Caco-2 (cell line): ENCODE results near the gene RFLNA. TPM values are rescaled to one million over a fixed set of nuclear protein-coding genes. Genes with fewer than 3 reads are reported as not detected.

Source experiments
- BruUV-seq: library from RNA; stranded (reverse); fragments of 400-500 nt; replicated peaks from 2 replicates; lab custom pipeline; 2021; lab: Mats Ljungman, UMichigan
- CTCF ChIA-PET: fragments of 300-600 bp; sonication (Branson Sonifier 250); formaldehyde crosslinking; loops from one replicate; lab custom pipeline; 2022; ENCODE audit warnings: antibody characterized with exemption; lab: Charles Lee
- POLR2A ChIA-PET: fragments of 300-600 bp; sonication (Branson Sonifier 250); formaldehyde crosslinking; loops from one replicate; lab custom pipeline; 2022; ENCODE audit warnings: antibody characterized with exemption; lab: Charles Lee
- DNase-seq, 2 experiments: peaks; one replicate each; pipeline versions ENCODE4 v3.0.0 to v3.0.0-alpha.2; 2020 to 2022
- H3K27me3 ChIP-seq: replicated peaks from 2 replicates; pipeline ENCODE4 v1.6.0; 2011; ENCODE audit warnings: low read length; ENCODE audit not compliant: control insufficient read depth, insufficient read depth
- H3K36me3 ChIP-seq: 2 replicates; pipeline ENCODE4 v1.5.1; 2011; ENCODE audit warnings: low read length; ENCODE audit not compliant: control insufficient read depth, insufficient read depth
- H3K4me1 ChIP-seq: fragments of 250-450 bp; sonication (Bioruptor Pico); 2 replicates; pipeline ENCODE4 v1.5.1; 2020; ENCODE audit warnings: mild to moderate bottlenecking
- H3K4me3 ChIP-seq: 2 replicates; pipeline ENCODE4 v1.5.1; 2011; ENCODE audit warnings: low read depth, mild to moderate bottlenecking, control low read depth, low read length
- H3K9me3 ChIP-seq: fragments of 250-450 bp; sonication (Bioruptor Pico); 2 replicates; pipeline ENCODE4 v1.5.1; 2020; ENCODE audit warnings: mild to moderate bottlenecking, moderate library complexity
- H3K27ac Mint-ChIP-seq: one replicate; pipeline ENCODE4 v1.8.0; 2022; ENCODE audit warnings: mixed read lengths; ENCODE audit not compliant: unreplicated experiment
- H3K27me3 Mint-ChIP-seq: one replicate; pipeline ENCODE4 v1.8.0; 2022; ENCODE audit warnings: mixed read lengths; ENCODE audit not compliant: insufficient read depth, unreplicated experiment
- H3K36me3 Mint-ChIP-seq: one replicate; pipeline ENCODE4 v1.8.0; 2022; ENCODE audit warnings: mild to moderate bottlenecking, mixed read lengths; ENCODE audit not compliant: insufficient read depth, unreplicated experiment
- H3K4me1 Mint-ChIP-seq: one replicate; pipeline ENCODE4 v1.8.0; 2022; ENCODE audit warnings: low read depth, mixed read lengths; ENCODE audit not compliant: unreplicated experiment
- H3K4me3 Mint-ChIP-seq: one replicate; pipeline ENCODE4 v1.8.0; 2022; ENCODE audit warnings: mild to moderate bottlenecking, moderate library complexity, mixed read lengths; ENCODE audit not compliant: unreplicated experiment
- H3K9me3 Mint-ChIP-seq: one replicate; pipeline ENCODE4 v1.8.0; 2022; ENCODE audit warnings: mixed read lengths; ENCODE audit not compliant: unreplicated experiment
- CTCF ChIP-seq, 2 experiments: fragments of 200-600 bp in 1 of 2; IDR thresholded peaks; 1 replicate in 1 of 2; 2 replicates in 1 of 2; pipeline versions ENCODE4 v1.5.1 to v1.8.0; 2011 to 2022; ENCODE audit warnings: antibody characterized with exemption in 1 of 2, control low read depth in 1 of 2, inconsistent platforms in 1 of 2, low read depth in 1 of 2, low read length in 1 of 2, mild to moderate bottlenecking in 1 of 2, moderate library complexity in 1 of 2; ENCODE audit not compliant: insufficient read depth in 1 of 2, severe bottlenecking in 1 of 2, unreplicated experiment in 1 of 2
- intact Hi-C: fragments of 100-400 bp; cut with micrococcal nuclease; formaldehyde crosslinking; loops from one replicate; pipeline ENCODE4 v1.10.0; 2022; ENCODE audit not compliant: unreplicated experiment
- microRNA-seq: library from miRNA; unstranded; fragments of <30 nt; microRNA quantifications from one replicate; pipeline ENCODE4 v1.2.0, GENCODE V29; 2022
- total RNA-seq: library from RNA; stranded (reverse); gene quantifications from 2 replicates; pipeline ENCODE4 v1.2.3, GENCODE V29; 2022

RFLNA gene
- total RNA-seq, 1 experiment from 2014 or later = 15.4 TPM

GRCh38 chr12:124361996-124362395, 67.1 kb downstream of the RFLNA start:
- no peak for DNase-seq
- Mint-ChIP-seq H3K4me3 (no peak overlapping the region), H3K4me1 (no peaks in the 10 kb centered on the region), H3K9me3 (no peaks in the 10 kb centered on the region), H3K27ac (no peak overlapping the region), H3K36me3 (peaks cover 39% of the 10 kb centered on the region), H3K27me3 (no peaks in the 10 kb centered on the region)
- Histone ChIP-seq H3K4me3 (no peak overlapping the region), H3K9me3 (no peaks in the 10 kb centered on the region), H3K4me1 (no peaks in the 10 kb centered on the region), H3K36me3 (peaks cover 2% of the 10 kb centered on the region), H3K27me3 (no peaks in the 10 kb centered on the region)
- TF ChIP-seq CTCF (IDR thresholded peaks at IDR 0.05; ENCODE audit: insufficient read depth in 1 of 2, low read depth in 1 of 2, low read length in 1 of 2, severe bottlenecking in 1 of 2, unreplicated experiment in 1 of 2) = no peak
- POLR2A ChIA-PET = no interaction called here
- intact Hi-C loops = no loop called here
- CTCF ChIA-PET = no interaction called here
- no TSS peak for BruUV-seq

GRCh38 chr12:124363353-124363965, 68.6 kb downstream of the RFLNA start:
- POLR2A ChIA-PET = no interaction called here
- no TSS peak for BruUV-seq
- Histone ChIP-seq H3K27me3 (no peaks in the 10 kb centered on the region), H3K36me3 (no peaks in the 10 kb centered on the region; the same call in 1 of the 2 replicates), H3K9me3 (no peaks in the 10 kb centered on the region), H3K4me3 (no peak overlapping the region), H3K4me1 (no peaks in the 10 kb centered on the region)
- CTCF ChIA-PET = no interaction called here
- Mint-ChIP-seq H3K27me3 (no peaks in the 10 kb centered on the region), H3K9me3 (no peaks in the 10 kb centered on the region), H3K27ac (no peak overlapping the region), H3K4me1 (no peaks in the 10 kb centered on the region), H3K36me3 (peaks cover 30% of the 10 kb centered on the region), H3K4me3 (no peak overlapping the region)
- no peak for DNase-seq
- intact Hi-C loops = no loop called here
- no peak for TF ChIP-seq CTCF (IDR thresholded peaks at IDR 0.05; ENCODE audit: insufficient read depth in 1 of 2, low read depth in 1 of 2, low read length in 1 of 2, severe bottlenecking in 1 of 2, unreplicated experiment in 1 of 2)

GRCh38 chr12:124364543-124364942, 69.7 kb downstream of the RFLNA start:
- no peak for TF ChIP-seq CTCF (IDR thresholded peaks at IDR 0.05; ENCODE audit: insufficient read depth in 1 of 2, low read depth in 1 of 2, low read length in 1 of 2, severe bottlenecking in 1 of 2, unreplicated experiment in 1 of 2)
- DNase-seq = no peak
- no peaks in the 10 kb centered on the region for H3K9me3 ChIP-seq
- intact Hi-C loops = no loop called here
- Mint-ChIP-seq H3K4me1 (no peaks in the 10 kb centered on the region), H3K36me3 (peaks cover 38% of the 10 kb centered on the region), H3K4me3 (no peak overlapping the region), H3K27ac (no peak overlapping the region), H3K9me3 (no peaks in the 10 kb centered on the region), H3K27me3 (no peaks in the 10 kb centered on the region)
- BruUV-seq = no TSS peak
- ChIA-PET POLR2A (no interaction called here), CTCF (no interaction called here)
- H3K27me3 ChIP-seq = no peaks in the 10 kb centered on the region
- no peaks in the 10 kb centered on the region; the same call in 1 of the 2 replicates for H3K36me3 ChIP-seq
- H3K4me3 ChIP-seq = no peak overlapping the region
- H3K4me1 ChIP-seq = no peaks in the 10 kb centered on the region

Small RNAs within 50 kb of the gene (microRNA-seq; reads per million reads assigned to microRNA genes)
- not detected for gene MIR6880
